Glutamatergic neuron (in vitro differentiated cells): ENCODE measurements around the gene ARL1. TPM values are rescaled to one million over a fixed set of nuclear protein-coding genes. Genes with fewer than 3 reads are reported as not detected.
"Not testable (repeated sequence)": the region's sequence is repeated elsewhere in the genome, so short reads cannot be mapped to it uniquely, and the experiment has no call there.

Experiments
- DNase-seq: peaks from one replicate; pipeline ENCODE4 v3.0.0; 2022
- H3K27ac Mint-ChIP-seq: one replicate; pipeline ENCODE4 v1.8.0; 2020; ENCODE audit warnings: mild to moderate bottlenecking, mixed read lengths, inconsistent platforms; ENCODE audit not compliant: unreplicated experiment
- H3K27me3 Mint-ChIP-seq: one replicate; pipeline ENCODE4 v1.8.0; 2020; ENCODE audit warnings: mild to moderate bottlenecking, moderate library complexity, mixed read lengths, inconsistent platforms; ENCODE audit not compliant: unreplicated experiment
- H3K36me3 Mint-ChIP-seq: one replicate; pipeline ENCODE4 v1.8.0; 2020; ENCODE audit warnings: mild to moderate bottlenecking, mixed read lengths, inconsistent platforms; ENCODE audit not compliant: unreplicated experiment
- H3K4me1 Mint-ChIP-seq: one replicate; pipeline ENCODE4 v1.8.0; 2020; ENCODE audit warnings: mild to moderate bottlenecking, low read depth, mixed read lengths, inconsistent platforms; ENCODE audit not compliant: unreplicated experiment
- H3K4me3 Mint-ChIP-seq: one replicate; pipeline ENCODE4 v1.8.0; 2020; ENCODE audit warnings: mild to moderate bottlenecking, mixed read lengths, inconsistent platforms; ENCODE audit not compliant: unreplicated experiment
- H3K9me3 Mint-ChIP-seq: one replicate; pipeline ENCODE4 v1.8.0; 2020; ENCODE audit warnings: mild to moderate bottlenecking, moderate library complexity, mixed read lengths, inconsistent platforms; ENCODE audit not compliant: unreplicated experiment
- CTCF ChIP-seq: fragments of 200-600 bp; sonication (generic); IDR thresholded peaks from one replicate; pipeline ENCODE4 v1.5.0; 2021; ENCODE audit not compliant: partially characterized antibody, unreplicated experiment
- total RNA-seq: library from RNA; stranded (reverse); fragmentation: NEBNext Ultra II Directional; extraction: Animal tissue kit (Norgen Biotek cat#: 25700); gene quantifications from one replicate; pipeline ENCODE4 v1.2.1, GENCODE V29; 2021; ENCODE audit not compliant: unreplicated experiment

ARL1 gene
- total RNA-seq, 1 donor from 2014 or later, result 20.0 TPM

- H3K27ac Mint-ChIP-seq, result no peak overlapping the region
- H3K36me3 Mint-ChIP-seq, result no peaks in the 10 kb centered on the region
- H3K4me1 Mint-ChIP-seq, result no peaks in the 10 kb centered on the region
Measured at GRCh38 chr12:101436136-101436535, 28.6 kb upstream of the ARL1 start.

GRCh38 chr12:101430456-101430855 lies 22.9 kb upstream of the ARL1 start:
- H3K27me3 Mint-ChIP-seq, result no peaks in the 10 kb centered on the region
- no peak for DNase-seq
- H3K4me1 Mint-ChIP-seq, result no peaks in the 10 kb centered on the region
- no peak overlapping the region for H3K27ac Mint-ChIP-seq
- no peak overlapping the region for H3K4me3 Mint-ChIP-seq
- H3K9me3 Mint-ChIP-seq, result no peaks in the 10 kb centered on the region
- TF ChIP-seq CTCF, result no peak
- H3K36me3 Mint-ChIP-seq, result no peaks in the 10 kb centered on the region

More at GRCh38 chr12:101436136-101436535, 28.6 kb upstream of the ARL1 start:
- no peak overlapping the region for H3K4me3 Mint-ChIP-seq
- no peaks in the 10 kb centered on the region for H3K9me3 Mint-ChIP-seq
- no peak for TF ChIP-seq CTCF
- no peaks in the 10 kb centered on the region for H3K27me3 Mint-ChIP-seq
- no peak for DNase-seq

GRCh38 chr12:101424620-101425019 lies 17.0 kb upstream of the ARL1 start:
- Mint-ChIP-seq H3K27ac (no peak overlapping the region), H3K36me3 (no peaks in the 10 kb centered on the region), H3K9me3 (no peaks in the 10 kb centered on the region), H3K4me3 (no peak overlapping the region), H3K27me3 (no peaks in the 10 kb centered on the region), H3K4me1 (no peaks in the 10 kb centered on the region)
- no peak for TF ChIP-seq CTCF
- no peak for DNase-seq

GRCh38 chr12:101422066-101422465 lies 14.5 kb upstream of the ARL1 start:
- DNase-seq, H3K27me3 Mint-ChIP-seq, H3K4me3 Mint-ChIP-seq, H3K27ac Mint-ChIP-seq, H3K36me3 Mint-ChIP-seq, H3K4me1 Mint-ChIP-seq, H3K9me3 Mint-ChIP-seq: not testable (repeated sequence)

- no peak for DNase-seq
- Mint-ChIP-seq H3K27ac (no peak overlapping the region), H3K9me3 (no peaks in the 10 kb centered on the region), H3K27me3 (no peaks in the 10 kb centered on the region), H3K4me3 (no peak overlapping the region), H3K36me3 (no peaks in the 10 kb centered on the region), H3K4me1 (no peaks in the 10 kb centered on the region)
- TF ChIP-seq CTCF, result no peak
Measured at GRCh38 chr12:101415228-101415627, 7.7 kb upstream of the ARL1 start.
